ENCODE measurements around the gene DAZAP1.
A peak's percentile ranks its signal among the peaks of the same experiment; 100 is the strongest.
"Not testable (repeated sequence)": the region's sequence is repeated elsewhere in the genome, so short reads cannot be mapped to it uniquely, and the experiment has no call there.

The DAZAP1 gene

GRCh38 chr19:1411255-1412191 lies 4.1 kb downstream of the DAZAP1 start:
- DNase-seq, result peak; percentile 36 to 71

DNA sequence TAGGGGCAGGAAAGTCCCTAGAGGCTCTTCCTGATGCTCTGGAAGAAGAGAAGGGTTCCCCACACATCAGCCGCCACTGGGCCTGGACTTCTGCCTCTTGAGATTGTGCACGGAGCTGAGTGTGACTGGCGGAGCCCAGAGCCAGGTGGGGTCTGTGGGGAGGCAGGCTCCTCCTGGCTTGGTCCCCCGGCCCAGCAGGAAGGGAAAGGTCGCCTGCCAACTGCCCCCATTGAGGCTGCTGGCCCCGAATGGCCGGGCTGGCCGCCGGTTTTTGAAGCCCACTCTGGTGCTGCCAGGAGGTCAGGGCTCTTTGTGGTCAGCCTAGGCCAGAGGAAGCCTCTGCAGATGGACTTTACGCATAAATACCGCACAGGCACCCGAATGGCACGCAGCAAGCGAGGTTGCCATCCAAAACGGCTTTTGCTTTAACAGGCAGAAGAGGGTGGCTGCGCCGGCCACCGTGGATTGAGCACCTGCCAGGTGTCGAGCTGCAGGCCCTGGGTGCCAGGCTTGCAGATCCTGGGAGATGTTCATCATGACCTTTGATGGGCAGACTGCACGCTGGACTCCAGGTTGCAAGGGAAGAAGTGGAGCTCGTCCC lies 5.0 kb downstream of the DAZAP1 start:
- no peak for DNase-seq

GRCh38 chr19:1412995-1413800 lies 5.8 kb downstream of the DAZAP1 start:
- no peak for DNase-seq

GRCh38 chr19:1416014-1416841 lies 8.8 kb downstream of the DAZAP1 start:
- DNase-seq, result no peak

- DNase-seq, result no peak
Observed at GRCh38 chr19:1417145-1417544, 9.8 kb downstream of the DAZAP1 start.

GRCh38 chr19:1417681-1418495 lies 10.5 kb downstream of the DAZAP1 start:
- DNase-seq, result no peak

DNA sequence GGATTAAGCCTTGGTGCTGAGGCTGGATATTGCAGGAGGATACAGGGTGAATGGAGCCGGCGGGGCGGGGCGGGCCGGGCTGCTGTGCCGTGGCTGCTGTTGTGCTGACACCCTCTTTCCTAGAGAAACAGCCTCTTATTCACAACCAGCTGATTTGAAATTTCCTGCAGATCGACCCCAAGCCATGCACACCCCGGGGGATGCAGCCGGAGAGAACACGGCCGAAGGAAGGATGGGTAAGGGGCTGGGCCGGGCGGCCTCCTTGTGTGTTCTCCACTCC lies 11.1 kb downstream of the DAZAP1 start:
- no peak for DNase-seq

DNA sequence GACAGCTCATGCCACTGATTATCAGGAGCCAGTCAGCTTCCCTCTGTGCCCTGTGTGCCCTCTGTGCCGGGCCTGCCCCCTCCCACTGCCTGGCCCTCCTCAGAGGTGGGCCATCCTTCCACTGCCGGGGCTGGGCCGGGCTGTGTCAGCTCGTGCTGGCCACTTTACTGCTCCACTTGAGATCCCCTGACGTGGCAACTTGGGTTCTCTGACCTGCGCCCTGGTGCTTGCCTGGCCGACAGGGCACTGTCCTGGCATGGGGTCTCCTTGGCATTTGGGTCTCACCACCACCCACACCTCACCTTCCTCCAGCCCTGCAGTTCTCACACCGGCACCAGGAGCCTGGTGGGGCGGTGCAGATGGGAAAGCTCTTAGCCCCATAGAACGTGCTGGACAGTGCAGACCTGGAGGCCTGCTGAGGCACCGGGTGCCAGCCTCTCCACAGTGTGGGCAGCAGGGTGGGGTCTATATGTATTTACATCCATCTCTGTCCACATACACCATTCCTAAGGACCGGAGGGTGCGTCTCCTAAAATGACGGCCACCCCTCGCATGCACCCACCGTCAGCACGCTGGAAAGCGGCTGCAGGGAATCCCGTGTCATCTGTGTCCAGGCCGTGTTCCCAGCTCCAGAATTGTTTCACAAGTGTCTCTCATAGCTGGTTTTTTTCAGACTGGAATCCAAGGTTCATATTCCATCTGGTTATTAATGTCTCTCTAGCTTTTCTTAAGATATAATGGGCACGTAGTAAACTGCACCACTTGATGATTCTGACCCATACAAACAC lies 11.8 kb downstream of the DAZAP1 start:
- no peak for DNase-seq

DNA sequence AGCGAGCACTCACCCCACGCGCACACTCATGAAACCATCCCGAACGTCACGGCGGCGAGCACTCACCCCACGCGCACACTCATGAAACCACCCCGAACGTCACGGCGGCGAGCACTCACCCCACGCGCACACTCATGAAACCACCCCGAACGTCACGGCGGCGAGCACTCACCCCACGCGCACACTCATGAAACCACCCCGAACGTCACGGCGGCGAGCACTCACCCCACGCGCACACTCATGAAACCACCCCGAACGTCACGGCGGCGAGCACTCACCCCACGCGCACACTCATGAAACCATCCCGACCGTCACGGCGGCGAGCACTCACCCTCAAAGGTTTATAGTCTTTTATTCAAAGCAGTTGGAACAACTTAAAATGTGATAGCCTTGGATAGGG lies 12.7 kb downstream of the DAZAP1 start:
- not testable (repeated sequence) for DNase-seq

- DNase-seq, result no peak
Observed at GRCh38 chr19:1420590-1420989, 13.2 kb downstream of the DAZAP1 start.

- no peak for DNase-seq
Observed at GRCh38 chr19:1421218-1421957, 14.0 kb downstream of the DAZAP1 start.

DNA sequence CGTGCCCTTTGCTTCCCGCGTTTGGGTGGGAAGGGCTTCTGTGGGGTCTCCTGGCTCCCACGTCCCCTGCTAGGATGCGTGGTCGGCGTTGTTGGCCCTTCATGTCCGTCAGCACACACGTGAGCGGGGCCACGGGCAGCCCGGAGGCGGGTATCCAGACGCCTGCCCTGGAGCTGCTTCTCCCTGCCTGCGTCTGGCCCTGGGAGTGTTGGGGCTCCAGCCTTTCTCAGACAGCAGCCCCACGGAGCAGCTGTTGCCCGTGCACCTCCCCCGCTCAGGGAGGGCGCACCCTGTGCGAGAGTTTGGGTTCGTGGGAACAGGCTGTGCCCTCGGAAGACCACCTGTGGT lies 14.5 kb downstream of the DAZAP1 start:
- no peak for DNase-seq

- DNase-seq, result no peak
Observed at GRCh38 chr19:1422360-1422759, 15.0 kb downstream of the DAZAP1 start.

DNA sequence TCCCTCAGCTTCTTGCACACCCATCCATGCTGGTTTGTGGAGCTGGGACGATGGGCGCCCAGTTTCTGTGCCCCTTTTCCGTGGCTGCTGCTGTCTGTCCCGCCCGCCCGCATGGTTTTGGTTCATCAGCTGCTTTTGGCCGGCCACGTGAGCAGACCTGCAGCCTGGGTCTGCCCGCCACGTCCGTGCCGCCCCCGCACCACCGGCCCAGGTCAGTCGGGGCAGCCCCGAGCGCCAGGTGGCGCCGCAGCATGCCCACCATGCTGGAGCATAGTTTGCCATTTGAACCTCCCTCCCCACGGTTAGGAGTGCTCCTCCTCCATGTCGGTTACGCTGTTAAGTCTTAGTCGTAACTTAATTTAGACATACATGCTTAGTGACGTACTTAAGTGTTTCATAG lies 15.6 kb downstream of the DAZAP1 start:
- no peak for DNase-seq

DNA sequence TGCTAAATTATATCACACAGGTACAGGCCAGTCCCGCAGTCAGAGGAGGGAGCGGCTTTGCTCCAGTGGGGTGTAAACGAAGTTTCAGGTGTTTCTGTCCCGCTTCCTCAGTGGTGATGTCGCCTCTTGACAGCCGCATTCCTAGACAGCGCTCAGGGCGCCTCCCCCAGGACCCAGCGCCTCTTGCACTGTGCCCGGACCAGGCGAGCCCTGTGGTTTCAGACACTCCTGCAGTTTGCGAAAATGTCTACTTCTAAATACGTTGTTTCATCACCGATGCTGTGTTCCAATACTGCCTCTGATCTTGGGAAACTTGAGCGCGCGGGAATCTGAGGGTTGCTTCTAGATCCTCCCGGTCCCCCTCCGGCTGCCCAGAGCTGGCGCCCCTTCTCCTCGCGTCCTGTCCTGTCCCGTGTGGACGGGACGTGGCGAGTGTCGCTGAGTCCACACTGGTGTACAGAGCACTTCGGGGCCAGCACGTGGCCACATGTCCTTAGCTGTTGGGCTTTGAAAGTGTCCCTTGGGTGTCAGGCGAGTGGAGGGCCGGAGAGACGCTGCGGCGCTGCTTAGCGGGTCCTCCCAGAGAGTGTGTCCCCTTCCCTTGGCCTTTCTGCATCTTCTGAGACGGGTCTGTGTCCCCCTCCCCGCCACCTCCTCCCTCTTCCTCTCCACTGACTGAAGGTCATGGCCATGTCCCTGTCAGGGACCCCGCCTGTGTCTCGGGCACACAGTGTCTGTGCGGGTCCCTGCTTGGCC lies 16.2 kb downstream of the DAZAP1 start:
- DNase-seq, result no peak

- DNase-seq, result no peak
Observed at GRCh38 chr19:1424192-1424955, 17.0 kb downstream of the DAZAP1 start.

DNA sequence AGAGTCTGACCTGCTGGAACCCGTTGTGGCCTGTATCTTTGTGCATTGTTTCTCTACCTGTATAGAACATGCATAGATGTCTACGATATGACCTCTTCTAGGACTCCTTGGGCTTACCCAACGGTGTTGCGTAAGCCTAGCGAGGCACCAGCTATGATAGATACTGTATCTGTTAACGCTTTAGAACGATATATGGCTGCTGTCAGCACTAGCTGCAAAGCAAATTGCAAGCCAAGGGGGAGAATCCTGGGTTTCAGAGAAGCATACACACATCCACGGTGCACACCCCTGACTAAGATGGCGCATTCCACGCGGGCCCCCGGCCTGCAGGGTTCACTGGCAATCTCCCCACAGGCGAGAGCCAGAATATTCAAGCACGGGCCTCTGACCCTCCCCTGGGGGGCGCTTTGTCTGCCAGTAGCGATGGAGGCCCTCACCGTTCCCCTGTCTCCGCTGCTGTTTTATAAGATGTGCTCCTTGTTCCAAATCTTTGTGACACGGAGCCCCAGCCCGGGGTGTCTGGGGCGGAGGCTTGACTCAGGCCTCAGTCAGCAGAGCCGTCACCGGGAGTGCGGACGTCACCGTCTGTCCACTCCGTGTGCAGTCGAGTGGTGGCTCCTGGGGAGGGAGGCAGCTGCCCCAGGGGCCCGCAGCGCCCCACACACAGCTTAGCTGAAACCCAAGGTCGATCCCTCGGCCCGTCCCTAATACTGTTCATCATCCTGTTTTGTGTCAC lies 17.9 kb downstream of the DAZAP1 start:
- no peak for DNase-seq

DNA sequence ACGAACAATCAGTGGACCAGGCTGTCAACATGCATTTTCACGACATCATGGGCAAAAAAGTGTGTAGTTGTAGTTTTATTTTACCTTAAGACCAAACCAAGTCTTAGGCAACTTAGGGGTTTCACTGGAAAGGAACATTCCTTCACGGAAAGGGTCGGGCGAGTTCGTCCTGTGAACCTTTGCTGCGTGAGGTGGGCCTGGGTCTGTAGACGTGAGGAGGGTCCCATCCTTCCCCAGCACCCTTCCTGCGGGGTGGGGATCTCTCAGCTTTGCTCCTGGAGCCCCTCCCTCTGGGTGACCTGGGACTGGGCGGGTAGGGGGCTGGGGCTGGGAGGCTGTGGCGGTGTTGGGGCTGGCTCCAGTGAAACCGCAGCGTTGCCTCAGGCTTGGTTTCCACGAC lies 18.5 kb downstream of the DAZAP1 start:
- no peak for DNase-seq
